ENCODE results near the gene BACH2. TPM values are rescaled to one million over a fixed set of nuclear protein-coding genes. Genes with fewer than 3 reads are reported as not detected.

Gene BACH2
- total and polyA plus RNA-seq, 7 experiments from 2014 or later = 24.8 to 193 (median 117) TPM

DNA sequence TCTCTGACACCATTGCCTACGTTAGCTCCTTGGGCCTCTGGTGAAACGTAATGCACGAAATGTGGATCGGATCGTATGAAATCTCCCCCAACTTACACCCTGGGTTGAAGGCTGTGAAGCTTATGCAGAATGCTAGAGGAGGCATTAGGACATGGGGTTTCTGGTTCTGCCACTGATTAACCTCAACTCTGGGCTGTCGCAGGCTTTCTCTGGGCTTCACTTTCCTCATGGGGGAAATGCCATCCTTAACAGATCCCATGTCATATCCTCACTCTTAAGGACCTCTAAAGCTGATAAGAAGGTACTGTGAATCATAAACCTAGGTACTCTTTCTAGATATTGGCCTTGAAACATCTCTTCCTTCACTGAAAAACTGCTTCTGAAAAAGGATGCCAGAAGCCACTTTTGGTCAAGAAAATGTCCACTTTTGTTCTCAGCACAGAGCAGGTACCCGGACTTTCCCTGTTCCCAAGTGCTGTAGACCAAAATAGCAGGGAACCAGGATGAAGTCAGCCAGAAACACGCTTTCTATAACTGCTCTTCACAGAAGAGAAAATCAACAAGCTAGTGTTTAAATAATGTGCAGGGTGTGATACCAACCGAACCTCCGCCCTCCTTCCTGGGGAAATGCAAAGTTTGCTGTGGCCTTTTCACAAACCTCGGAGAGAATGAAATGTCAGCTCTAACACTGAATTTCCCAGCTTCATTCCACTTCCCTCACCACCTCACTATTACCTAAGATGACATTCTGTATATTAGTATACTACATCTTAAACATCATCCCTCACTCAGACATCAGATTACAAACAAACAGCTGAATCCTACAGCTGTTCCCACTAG lies 118.9 kb downstream of the BACH2 start:
- ATAC-seq (peak; percentile 26), DNase-seq (no peak)
- Mint-ChIP-seq H3K36me3 (peaks cover 0 to 14% (median 12%) of the 10 kb centered on the region in 5 donors), H3K27me3 (no peaks in the 10 kb centered on the region), H3K9me3 (peaks cover 0 to 2% (median 0%) of the 10 kb centered on the region in 11 donors), H3K4me1 (peaks cover 46 to 89% (median 83%) of the 10 kb centered on the region in 7 donors), H3K4me3 (peak overlapping the region; percentile 57 to 85 (median 73)), H3K27ac (peak overlapping the region; percentile 79 to 97 (median 89))
- Histone ChIP-seq H3K4me1 (ENCODE audit: control insufficient read depth in 2 of 2, insufficient read depth in 2 of 2, low read length in 2 of 2) (peaks cover 0 to 68% of the 10 kb centered on the region in 2 donors), H3K4me3 (ENCODE audit: low read length) (no peak overlapping the region), H3K27me3 (ENCODE audit: control insufficient read depth in 2 of 2, insufficient read depth in 2 of 2, low read length in 2 of 2) (no peaks in the 10 kb centered on the region), H3K9me3 (ENCODE audit: control insufficient read depth in 2 of 3, low read length in 3 of 3) (no peaks in the 10 kb centered on the region), H3K27ac (ENCODE audit: low read depth, low read length) (peak overlapping the region; percentile 64), H3K36me3 (ENCODE audit: control insufficient read depth in 2 of 3, insufficient read depth in 3 of 3, low read length in 3 of 3) (no peaks in the 10 kb centered on the region)
- CTCF ChIA-PET = interaction anchor here (0.6 to 2.4 kb wide), 13 partner anchors 9 to 247 kb away, joined by 3 to 11 read pairs (median 5); no protein-coding TSS in a partner anchor
- intact Hi-C loops (cut with micrococcal nuclease) = loop anchor here (1.0 to 5.0 kb wide), 10 partner anchors 50 to 350 kb away; partner anchors contain the start of gene CASP8AP2 (in 1 of the 2)
- POLR2A ChIA-PET = interaction anchor here (0.7 to 2.4 kb wide), 15 partner anchors 9 to 118 kb away, joined by 3 to 18 read pairs (median 3); no protein-coding TSS in a partner anchor

GRCh38 chr6:90175627-90176538 lies 120.8 kb downstream of the BACH2 start:
- Histone ChIP-seq H3K36me3 (ENCODE audit: control insufficient read depth in 2 of 3, insufficient read depth in 3 of 3, low read length in 3 of 3) (no peaks in the 10 kb centered on the region), H3K4me1 (ENCODE audit: control insufficient read depth in 2 of 2, insufficient read depth in 2 of 2, low read length in 2 of 2) (peaks cover 0 to 59% of the 10 kb centered on the region in 2 donors), H3K27ac (ENCODE audit: low read depth, low read length) (peak overlapping the region; percentile 67), H3K27me3 (ENCODE audit: control insufficient read depth in 2 of 2, insufficient read depth in 2 of 2, low read length in 2 of 2) (no peaks in the 10 kb centered on the region), H3K9me3 (ENCODE audit: control insufficient read depth in 2 of 3, low read length in 3 of 3) (no peaks in the 10 kb centered on the region), H3K4me3 (ENCODE audit: low read length) (no peak overlapping the region)
- CTCF ChIA-PET = interaction anchor here (0.8 kb wide), 1 partner anchor 79 kb away, joined by 3 read pairs; no protein-coding TSS in a partner anchor
- no peaks in the 10 kb centered on the region for H3K27me3 Mint-ChIP-seq
- ATAC-seq (peak; percentile 86), DNase-seq (peak in 2 of 9 donors; percentile 64 to 66)
- H3K4me1 Mint-ChIP-seq = peaks cover 44 to 88% (median 81%) of the 10 kb centered on the region in 7 donors
- peaks cover 0 to 10% (median 1%) of the 10 kb centered on the region in 5 donors for H3K36me3 Mint-ChIP-seq
- H3K27ac Mint-ChIP-seq = peak overlapping the region; percentile 51 to 91 (median 86)
- H3K9me3 Mint-ChIP-seq = peaks cover 0 to 2% (median 0%) of the 10 kb centered on the region in 11 donors
- peak overlapping the region; percentile 39 to 83 (median 68) for H3K4me3 Mint-ChIP-seq
- intact Hi-C loops (cut with micrococcal nuclease) = loop anchor here (1.0 to 5.0 kb wide), 8 partner anchors 8 to 349 kb away; partner anchors contain the start of gene CASP8AP2 (in 1 of the 2)
- POLR2A ChIA-PET = interaction anchor here (0.7 to 1.3 kb wide), 6 partner anchors 8 to 93 kb away, joined by 3 to 4 read pairs (median 3); no protein-coding TSS in a partner anchor

GRCh38 chr6:90173262-90173925 lies 123.2 kb downstream of the BACH2 start:
- POLR2A ChIA-PET = no interaction called here
- Mint-ChIP-seq H3K27me3 (no peaks in the 10 kb centered on the region), H3K27ac (peak overlapping the region in 8 of 9 donors; percentile 67 to 90 (median 84)), H3K36me3 (peaks cover 0 to 12% (median 3%) of the 10 kb centered on the region in 5 donors), H3K4me1 (peaks cover 36 to 96% (median 92%) of the 10 kb centered on the region in 7 donors), H3K9me3 (no peaks in the 10 kb centered on the region), H3K4me3 (peak overlapping the region in 8 of 10 donors; percentile 49 to 77 (median 64))
- CTCF ChIA-PET = interaction anchor here (1.1 kb wide), 1 partner anchor 233 kb away, joined by 4 read pairs; no protein-coding TSS in a partner anchor
- H3K27ac ChIP-seq (ENCODE audit: low read depth, low read length) = peak overlapping the region; percentile 25
- peak in 6 of 9 donors; percentile 47 to 60 (median 50) for DNase-seq
- intact Hi-C loops (cut with micrococcal nuclease) = loop anchor here in 1 of 2 donors (1.0 to 2.0 kb wide), 3 partner anchors 10 to 37 kb away; no protein-coding TSS in a partner anchor
- peak; percentile 62 for ATAC-seq
- no peaks in the 10 kb centered on the region for H3K27me3 ChIP-seq (ENCODE audit: control insufficient read depth in 2 of 2, insufficient read depth in 2 of 2, low read length in 2 of 2)
- peaks cover 0 to 62% of the 10 kb centered on the region in 2 donors for H3K4me1 ChIP-seq (ENCODE audit: control insufficient read depth in 2 of 2, insufficient read depth in 2 of 2, low read length in 2 of 2)
- no peaks in the 10 kb centered on the region for H3K9me3 ChIP-seq (ENCODE audit: control insufficient read depth in 2 of 3, low read length in 3 of 3)
- H3K4me3 ChIP-seq (ENCODE audit: low read length) = no peak overlapping the region
- no peaks in the 10 kb centered on the region for H3K36me3 ChIP-seq (ENCODE audit: control insufficient read depth in 2 of 3, insufficient read depth in 3 of 3, low read length in 3 of 3)

DNA sequence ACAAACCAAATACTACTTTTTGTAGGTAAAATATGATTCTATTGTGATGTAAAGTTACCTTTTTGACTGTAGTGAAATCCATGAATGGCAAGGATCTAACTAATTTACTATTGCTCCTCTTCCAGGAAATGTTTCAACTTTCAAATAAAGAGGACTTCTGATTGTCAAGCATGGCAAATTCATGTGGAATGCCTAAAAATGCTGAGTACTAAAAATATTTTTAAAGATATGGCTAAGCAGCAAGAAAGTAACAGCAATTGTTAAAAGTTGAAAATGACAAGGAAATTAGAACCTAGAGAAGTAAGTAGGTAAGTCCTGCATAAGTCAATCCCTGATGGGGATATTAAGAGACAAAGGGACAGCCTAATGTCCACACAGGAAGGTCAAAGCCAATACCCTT lies 126.0 kb downstream of the BACH2 start:
- peaks cover 0 to 35% of the 10 kb centered on the region in 2 donors for H3K4me1 ChIP-seq (ENCODE audit: control insufficient read depth in 2 of 2, insufficient read depth in 2 of 2, low read length in 2 of 2)
- DNase-seq (no peak), ATAC-seq (no peak)
- no peaks in the 10 kb centered on the region for H3K27me3 ChIP-seq (ENCODE audit: control insufficient read depth in 2 of 2, insufficient read depth in 2 of 2, low read length in 2 of 2)
- H3K27ac ChIP-seq (ENCODE audit: low read depth, low read length) = no peak overlapping the region
- ChIA-PET POLR2A (interaction anchor here (0.9 to 1.1 kb wide), 2 partner anchors 10 to 12 kb away, joined by 3 to 4 read pairs; no protein-coding TSS in a partner anchor), CTCF (interaction anchor here (1.1 kb wide), 1 partner anchor 51 kb away, joined by 3 read pairs; no protein-coding TSS in a partner anchor)
- Mint-ChIP-seq H3K27ac (peak overlapping the region in 8 of 9 donors; percentile 4 to 62 (median 40)), H3K4me3 (peak overlapping the region in 2 of 10 donors; percentile 15 to 36), H3K36me3 (peaks cover 0 to 18% (median 3%) of the 10 kb centered on the region in 5 donors), H3K27me3 (no peaks in the 10 kb centered on the region), H3K9me3 (peaks cover 0 to 2% (median 0%) of the 10 kb centered on the region in 11 donors), H3K4me1 (peaks cover 14 to 83% (median 78%) of the 10 kb centered on the region in 7 donors)
- intact Hi-C loops (cut with micrococcal nuclease) = no loop called here
- no peaks in the 10 kb centered on the region for H3K9me3 ChIP-seq (ENCODE audit: control insufficient read depth in 2 of 3, low read length in 3 of 3)
- H3K4me3 ChIP-seq (ENCODE audit: low read length) = no peak overlapping the region
- no peaks in the 10 kb centered on the region for H3K36me3 ChIP-seq (ENCODE audit: control insufficient read depth in 2 of 3, insufficient read depth in 3 of 3, low read length in 3 of 3)

DNA sequence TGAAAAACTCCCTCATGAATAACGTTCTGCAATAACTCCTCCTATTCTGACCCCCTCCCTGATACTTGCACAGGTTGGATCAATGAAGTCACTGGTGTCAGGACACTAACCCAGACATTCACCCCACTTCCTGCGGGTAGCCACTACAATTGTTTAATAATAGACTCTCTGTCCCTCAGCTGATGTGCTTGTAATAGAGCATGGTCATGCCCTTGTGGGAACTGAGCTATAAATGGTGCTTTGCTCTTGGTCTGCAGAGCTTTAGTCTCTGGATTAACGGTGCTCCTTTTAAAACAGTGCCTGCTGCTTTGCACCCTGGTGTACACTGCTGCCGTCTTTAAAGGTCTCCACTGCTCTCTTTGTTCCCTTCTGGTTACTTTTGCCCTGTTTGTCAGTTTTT lies 127.3 kb downstream of the BACH2 start:
- ATAC-seq (no peak), DNase-seq (no peak)
- H3K4me3 Mint-ChIP-seq = peak overlapping the region in 4 of 10 donors; percentile 23 to 54 (median 45)
- Histone ChIP-seq H3K27ac (ENCODE audit: low read depth, low read length) (no peak overlapping the region), H3K36me3 (ENCODE audit: control insufficient read depth in 2 of 3, insufficient read depth in 3 of 3, low read length in 3 of 3) (no peaks in the 10 kb centered on the region), H3K4me1 (ENCODE audit: control insufficient read depth in 2 of 2, insufficient read depth in 2 of 2, low read length in 2 of 2) (peaks cover 0 to 30% of the 10 kb centered on the region in 2 donors), H3K4me3 (ENCODE audit: low read length) (no peak overlapping the region), H3K27me3 (ENCODE audit: control insufficient read depth in 2 of 2, insufficient read depth in 2 of 2, low read length in 2 of 2) (no peaks in the 10 kb centered on the region), H3K9me3 (ENCODE audit: control insufficient read depth in 2 of 3, low read length in 3 of 3) (no peaks in the 10 kb centered on the region)
- peaks cover 0 to 2% (median 0%) of the 10 kb centered on the region in 11 donors for H3K9me3 Mint-ChIP-seq
- peak overlapping the region in 5 of 9 donors; percentile 43 to 67 (median 51) for H3K27ac Mint-ChIP-seq
- peaks cover 12 to 84% (median 75%) of the 10 kb centered on the region in 7 donors for H3K4me1 Mint-ChIP-seq
- H3K27me3 Mint-ChIP-seq = no peaks in the 10 kb centered on the region
- ChIA-PET CTCF (no interaction called here), POLR2A (interaction anchor here (0.9 to 1.3 kb wide), 3 partner anchors 15 to 149 kb away, joined by 3 read pairs; no protein-coding TSS in a partner anchor)
- intact Hi-C loops (cut with micrococcal nuclease) = no loop called here
- H3K36me3 Mint-ChIP-seq = peaks cover 0 to 23% (median 3%) of the 10 kb centered on the region in 5 donors

Measured in naive thymus-derived CD4-positive, alpha-beta T cell (primary cell).